Activated T-helper 1 cell treated with anti-CD3 and anti-CD28 coated beads, Interleukin-2, amount 50 U/mL, for 16 hours (primary cell): Measurements from ENCODE around the gene KCNJ5.

Experiments used
- DNase-seq, 2 donors: peaks; one replicate each; pipeline ENCODE4 v3.0.0-alpha.2; 2020; ENCODE audit warnings: low read depth in 1 of 2, low spot score in 1 of 2

KCNJ5 gene

GRCh38 chr11:128955636-128956035, 64.5 kb downstream of the KCNJ5 start:
- DNase-seq, result no peak

- no peak for DNase-seq
Observed at GRCh38 chr11:128956401-128957201, 65.4 kb downstream of the KCNJ5 start.

- DNase-seq, result no peak
Observed at GRCh38 chr11:128957202-128957482, 66.0 kb downstream of the KCNJ5 start.

GRCh38 chr11:128961645-128962044, 70.5 kb downstream of the KCNJ5 start:
- no peak for DNase-seq

GRCh38 chr11:128962896-128963295, 71.7 kb downstream of the KCNJ5 start:
- DNase-seq, result no peak

- no peak for DNase-seq
Observed at GRCh38 chr11:128963744-128964325, 72.7 kb downstream of the KCNJ5 start.

- DNase-seq, result no peak
Observed at GRCh38 chr11:128964463-128964930, 73.3 kb downstream of the KCNJ5 start.

GRCh38 chr11:128965485-128965884, 74.3 kb downstream of the KCNJ5 start:
- DNase-seq, result no peak

- DNase-seq, result no peak
Observed at GRCh38 chr11:128967578-128967977, 76.4 kb downstream of the KCNJ5 start.

- DNase-seq, result no peak
Observed at GRCh38 chr11:128968916-128969315, 77.8 kb downstream of the KCNJ5 start.
